ENCODE measurements around the gene RBM33.

- TF ChIP-seq CTCF (IDR thresholded peaks at IDR 0.05; ENCODE audit: low read length): no peak
- TF ChIP-seq EZH2phosphoT487 (IDR thresholded peaks at IDR 0.05; ENCODE audit: low read length): no peak
- no peak for TF ChIP-seq EZH2 (optimal IDR thresholded peaks at IDR 0.05; ENCODE audit: low read depth, low read length)
These were observed 16.3 kb downstream of the RBM33 start for GRCh38 chr7:155660758-155661093.
